ENCODE results near the gene GFRA4. TPM values are rescaled to one million over a fixed set of nuclear protein-coding genes. Genes with fewer than 3 reads are reported as not detected.

The GFRA4 gene
- total and polyA plus RNA-seq, 2 experiments from 2014 or later: not detected

DNA sequence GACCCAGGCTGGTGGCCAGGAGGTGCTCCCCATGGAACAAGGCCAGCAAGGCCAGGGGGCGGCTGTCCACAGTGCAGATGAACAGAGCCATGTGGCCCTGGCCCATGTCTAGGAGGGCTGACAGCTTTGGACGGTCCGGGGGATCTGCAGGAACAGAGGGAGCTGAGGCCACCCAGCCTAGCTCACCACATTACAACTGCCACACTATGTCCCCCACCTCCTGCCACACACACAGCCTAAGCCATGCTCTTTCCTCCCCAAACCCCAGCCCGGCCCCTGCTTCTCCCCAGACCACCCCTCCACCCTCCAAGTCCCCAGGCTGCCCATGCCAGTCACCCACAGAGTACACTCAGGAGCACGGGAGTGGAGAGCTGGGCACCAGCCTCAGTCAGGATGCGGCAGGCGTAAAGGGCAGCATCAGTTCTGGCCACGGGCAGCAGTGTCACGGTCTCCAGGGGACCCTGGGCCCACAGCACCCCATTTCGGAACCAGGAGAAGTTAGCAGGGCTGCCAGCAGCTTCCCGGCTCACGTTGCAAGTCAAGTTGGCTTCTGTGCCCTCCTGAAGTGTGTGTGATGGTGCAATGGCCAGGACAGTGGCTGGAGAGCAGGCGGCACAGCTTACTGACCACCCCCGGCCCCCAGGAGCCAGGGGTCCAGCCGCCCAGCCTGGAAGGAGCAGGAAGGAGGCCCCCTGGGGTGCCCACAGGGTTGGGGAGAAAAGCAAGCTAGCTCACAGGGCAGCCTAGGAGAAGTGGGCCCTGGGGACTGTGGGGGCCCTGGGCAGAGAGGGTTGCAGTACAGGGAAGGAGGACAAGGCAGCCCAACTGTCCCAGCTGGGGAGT lies 33.8 kb upstream of the GFRA4 start:
- H3K9me3 ChIP-seq (ENCODE audit: low read depth): peaks cover 4% of the 10 kb centered on the region
- no peaks in the 10 kb centered on the region for H3K27me3 ChIP-seq
- no peak overlapping the region for H3K27ac ChIP-seq
- no peak for TF ChIP-seq CTCF (IDR thresholded peaks at IDR 0.05; ENCODE audit: low read depth, low read length)
- H3K36me3 ChIP-seq: no peaks in the 10 kb centered on the region
- no peak for DNase-seq (ENCODE audit: low read depth in 1 of 2, low spot score in 1 of 2)
- no peaks in the 10 kb centered on the region for H3K4me1 ChIP-seq (ENCODE audit: low read depth)
- H3K4me3 ChIP-seq: no peak overlapping the region

DNA sequence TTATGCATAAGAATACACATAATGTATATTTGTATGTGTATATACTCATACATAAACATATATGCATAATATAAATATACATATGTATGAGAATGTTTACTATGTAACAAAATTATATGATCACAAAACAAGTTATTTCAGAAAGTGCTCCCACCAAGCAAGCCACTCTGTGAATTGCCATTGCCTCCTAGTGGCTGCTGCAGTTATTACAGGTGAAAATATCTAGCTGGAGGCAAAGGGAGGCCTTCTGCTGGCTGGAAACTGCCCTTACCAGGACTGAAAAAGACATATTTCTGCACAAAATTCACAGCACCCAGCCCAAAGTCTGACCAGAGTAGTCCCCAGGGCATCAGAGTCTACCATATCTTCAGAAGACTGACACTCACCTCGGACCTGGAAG lies 33.0 kb upstream of the GFRA4 start:
- no peak for DNase-seq (ENCODE audit: low read depth in 1 of 2, low spot score in 1 of 2)
- Histone ChIP-seq H3K4me3 (no peak overlapping the region), H3K4me1 (ENCODE audit: low read depth) (no peaks in the 10 kb centered on the region), H3K9me3 (ENCODE audit: low read depth) (peaks cover 4% of the 10 kb centered on the region), H3K27me3 (no peaks in the 10 kb centered on the region), H3K27ac (no peak overlapping the region), H3K36me3 (no peaks in the 10 kb centered on the region)
- TF ChIP-seq CTCF (IDR thresholded peaks at IDR 0.05; ENCODE audit: low read depth, low read length): peak; percentile 48

DNA sequence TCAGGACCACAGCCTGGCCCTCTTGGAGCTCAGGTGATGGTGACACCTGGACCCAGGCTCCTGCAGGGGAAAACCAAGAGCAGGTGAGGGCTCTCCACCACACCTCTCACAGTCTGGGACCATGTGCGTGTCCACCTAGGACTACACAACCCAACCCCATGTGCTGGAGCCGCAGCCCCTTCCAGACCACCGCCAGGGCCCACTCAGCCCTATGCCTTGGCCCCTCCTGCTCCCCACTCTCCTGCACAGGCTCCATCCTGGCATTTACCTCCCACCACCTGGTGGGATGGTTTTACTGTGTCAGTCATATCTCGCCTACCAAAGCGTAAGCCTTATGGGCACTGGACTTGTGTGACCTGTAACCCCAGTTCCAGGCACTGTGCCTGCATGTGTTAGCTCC lies 31.7 kb upstream of the GFRA4 start:
- Histone ChIP-seq H3K36me3 (no peaks in the 10 kb centered on the region), H3K4me1 (ENCODE audit: low read depth) (no peaks in the 10 kb centered on the region), H3K4me3 (no peak overlapping the region), H3K9me3 (ENCODE audit: low read depth) (peaks cover 4% of the 10 kb centered on the region), H3K27me3 (no peaks in the 10 kb centered on the region), H3K27ac (no peak overlapping the region)
- no peak for DNase-seq (ENCODE audit: low read depth in 1 of 2, low spot score in 1 of 2)
- TF ChIP-seq CTCF (IDR thresholded peaks at IDR 0.05; ENCODE audit: low read depth, low read length): no peak

GRCh38 chr20:3693376-3693775 lies 30.2 kb upstream of the GFRA4 start:
- no peak for TF ChIP-seq CTCF (IDR thresholded peaks at IDR 0.05; ENCODE audit: low read depth, low read length)
- H3K27ac ChIP-seq: no peak overlapping the region

DNA sequence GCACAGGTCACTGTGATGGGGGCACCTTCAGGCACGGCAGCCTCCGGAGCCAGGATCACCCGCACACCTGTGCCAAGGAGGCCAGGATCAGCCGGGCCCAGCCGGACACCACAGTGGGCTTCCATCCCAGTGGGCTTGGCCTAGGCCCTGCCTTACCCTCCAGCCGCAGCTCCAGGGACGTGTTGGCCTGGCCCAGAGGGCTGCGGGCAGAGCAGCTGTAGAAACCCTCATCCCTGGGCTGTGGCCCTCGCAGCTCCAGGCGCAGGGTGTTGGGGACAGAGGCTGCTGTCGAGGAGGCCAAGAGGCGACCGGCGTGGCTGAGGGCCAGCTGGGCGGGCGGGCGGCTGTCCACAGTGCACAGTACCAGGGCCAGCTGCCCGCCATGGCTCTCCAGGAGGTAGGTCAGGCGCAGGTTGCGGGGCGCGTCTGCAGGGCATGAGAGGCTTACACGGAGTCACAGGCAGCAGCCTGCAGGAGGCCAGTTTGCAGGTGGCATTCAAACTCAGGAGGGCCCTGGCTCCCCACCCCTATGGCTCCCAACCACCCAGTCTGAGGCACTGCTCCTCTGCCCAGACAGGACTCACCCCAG lies 29.6 kb upstream of the GFRA4 start:
- Histone ChIP-seq H3K27ac (no peak overlapping the region), H3K4me1 (ENCODE audit: low read depth) (no peaks in the 10 kb centered on the region), H3K9me3 (ENCODE audit: low read depth) (peaks cover 4% of the 10 kb centered on the region), H3K36me3 (no peaks in the 10 kb centered on the region), H3K27me3 (no peaks in the 10 kb centered on the region), H3K4me3 (no peak overlapping the region)
- TF ChIP-seq CTCF (IDR thresholded peaks at IDR 0.05; ENCODE audit: low read depth, low read length): no peak
- no peak for DNase-seq (ENCODE audit: low read depth in 1 of 2, low spot score in 1 of 2)

More at GRCh38 chr20:3693376-3693775, 30.2 kb upstream of the GFRA4 start:
- no peak for DNase-seq (ENCODE audit: low read depth in 1 of 2, low spot score in 1 of 2)
- Histone ChIP-seq H3K4me1 (ENCODE audit: low read depth) (no peaks in the 10 kb centered on the region), H3K9me3 (ENCODE audit: low read depth) (peaks cover 4% of the 10 kb centered on the region), H3K36me3 (no peaks in the 10 kb centered on the region), H3K27me3 (no peaks in the 10 kb centered on the region), H3K4me3 (no peak overlapping the region)

Measured in cardiac muscle cell (in vitro differentiated cells and primary cell).